Mesothelial cell of epicardium (in vitro differentiated cells): Measurements from ENCODE around the gene DISP3. TPM values are rescaled to one million over a fixed set of nuclear protein-coding genes. Genes with fewer than 3 reads are reported as not detected.
"Not testable (repeated sequence)": the region's sequence is repeated elsewhere in the genome, so short reads cannot be mapped to it uniquely, and the experiment has no call there.

Experiments used
- DNase-seq, 2 experiments: peaks; one replicate each; pipeline ENCODE4 v3.0.0; 2021; ENCODE audit warnings: low spot score in 2 of 2; ENCODE audit not compliant: unreplicated experiment in 2 of 2
- H3K27ac Mint-ChIP-seq: 2 replicates; pipeline ENCODE4 v1.8.0; 2021; ENCODE audit warnings: mixed read lengths
- H3K27me3 Mint-ChIP-seq: 2 replicates; pipeline ENCODE4 v1.8.0; 2021; ENCODE audit warnings: low read depth, mixed read lengths
- H3K36me3 Mint-ChIP-seq: 2 replicates; pipeline ENCODE4 v1.8.0; 2021; ENCODE audit warnings: mixed read lengths
- H3K4me1 Mint-ChIP-seq: 2 replicates; pipeline ENCODE4 v1.8.0; 2021; ENCODE audit warnings: mixed read lengths
- H3K4me3 Mint-ChIP-seq: 2 replicates; pipeline ENCODE4 v1.8.0; 2021; ENCODE audit warnings: mild to moderate bottlenecking, moderate library complexity, mixed read lengths
- H3K9me3 Mint-ChIP-seq: 2 replicates; pipeline ENCODE4 v1.8.0; 2021; ENCODE audit warnings: mixed read lengths
- CTCF ChIP-seq: fragments of 200-600 bp; sonication (generic); IDR thresholded peaks from one replicate; pipeline ENCODE4 v1.5.0; 2021; ENCODE audit warnings: antibody characterized with exemption; ENCODE audit not compliant: unreplicated experiment
- total RNA-seq: library from RNA; stranded (reverse); gene quantifications from 3 replicates; pipeline ENCODE4 v1.2.1, GENCODE V29; 2021

The DISP3 gene
- total RNA-seq, 1 donor from 2014 or later, result 2.2 TPM

GRCh38 chr1:11579506-11579905 is 100.6 kb downstream of the DISP3 start:
- Mint-ChIP-seq H3K4me1 (no peaks in the 10 kb centered on the region), H3K27ac (no peak overlapping the region), H3K36me3 (no peaks in the 10 kb centered on the region), H3K27me3 (peaks cover 78% of the 10 kb centered on the region), H3K4me3 (no peak overlapping the region), H3K9me3 (no peaks in the 10 kb centered on the region)
- no peak for TF ChIP-seq CTCF
- no peak for DNase-seq

GRCh38 chr1:11580049-11580448 is 101.1 kb downstream of the DISP3 start:
- not testable (repeated sequence) for H3K4me1 Mint-ChIP-seq, H3K4me3 Mint-ChIP-seq, DNase-seq, H3K36me3 Mint-ChIP-seq, H3K27ac Mint-ChIP-seq, H3K9me3 Mint-ChIP-seq
- H3K27me3 Mint-ChIP-seq, result peaks cover 82% of the 10 kb centered on the region

- H3K4me3 Mint-ChIP-seq, result no peak overlapping the region
- no peaks in the 10 kb centered on the region for H3K9me3 Mint-ChIP-seq
- no peaks in the 10 kb centered on the region for H3K4me1 Mint-ChIP-seq
- TF ChIP-seq CTCF, result no peak
- no peak for DNase-seq
- H3K27me3 Mint-ChIP-seq, result peaks cover 86% of the 10 kb centered on the region
- H3K36me3 Mint-ChIP-seq, result no peaks in the 10 kb centered on the region
- H3K27ac Mint-ChIP-seq, result no peak overlapping the region
Observed at GRCh38 chr1:11581445-11581991, 102.6 kb downstream of the DISP3 start.

- H3K27ac Mint-ChIP-seq, result no peak overlapping the region
- H3K4me1 Mint-ChIP-seq, result no peaks in the 10 kb centered on the region
- H3K4me3 Mint-ChIP-seq, result no peak overlapping the region
- no peak for DNase-seq
- no peak for TF ChIP-seq CTCF
- no peaks in the 10 kb centered on the region for H3K36me3 Mint-ChIP-seq
- peaks cover 75% of the 10 kb centered on the region for H3K27me3 Mint-ChIP-seq
- peaks cover 3% of the 10 kb centered on the region for H3K9me3 Mint-ChIP-seq
Observed at GRCh38 chr1:11585389-11585788, 106.4 kb downstream of the DISP3 start.

Other genes with a start within 250 kb of the DISP3 start
- gene MTOR, start 216.6 kb upstream of the DISP3 start, total RNA-seq, result 48.4 to 49.8 TPM (median 49.3 TPM) in 3 replicates
- 14.6 to 17.3 TPM (median 16.7 TPM) in 3 replicates for gene UBIAD1, start 206.0 kb upstream of the DISP3 start, total RNA-seq
- gene FBXO2, start 175.3 kb downstream of the DISP3 start, total RNA-seq, result 2.6 to 3.3 TPM (median 3.1 TPM) in 3 replicates
- 33.1 to 39.4 TPM (median 37.3 TPM) in 3 replicates for gene FBXO44, start 175.7 kb downstream of the DISP3 start, total RNA-seq
- gene FBXO6, start 185.0 kb downstream of the DISP3 start, total RNA-seq, result 4.7 to 5.4 TPM (median 4.9 TPM) in 3 replicates
- 53.0 to 56.3 TPM (median 56.0 TPM) in 3 replicates for gene MAD2L2, start 202.0 kb downstream of the DISP3 start, total RNA-seq
- 1.1 to 1.4 TPM (median 1.4 TPM) in 3 replicates for gene DRAXIN, start 212.6 kb downstream of the DISP3 start, total RNA-seq